ENCODE measurements around the gene GRIN2B. TPM values are rescaled to one million over a fixed set of nuclear protein-coding genes. Genes with fewer than 3 reads are reported as not detected.
A peak's percentile ranks its signal among the peaks of the same experiment; 100 is the strongest.

The GRIN2B gene
- total RNA-seq, 2 donors from 2014 or later = 2.1 to 8.1 TPM

GRCh38 chr12:13964666-13965065 lies 16.7 kb downstream of the GRIN2B start:
- no peak overlapping the region for H3K4me3 Mint-ChIP-seq
- DNase-seq = peak; percentile 79

GRCh38 chr12:13962699-13963098 lies 18.7 kb downstream of the GRIN2B start:
- Histone ChIP-seq H3K27me3 (ENCODE audit: control insufficient read depth, insufficient read depth, low read length, poor library complexity, severe bottlenecking) (peaks cover 6% of the 10 kb centered on the region), H3K36me3 (ENCODE audit: control insufficient read depth, insufficient read depth, low read length) (no peaks in the 10 kb centered on the region), H3K9ac (ENCODE audit: extremely low read depth, low read length, poor library complexity, severe bottlenecking) (no peak overlapping the region), H3K4me1 (ENCODE audit: control insufficient read depth, insufficient read depth, low read length) (no peaks in the 10 kb centered on the region), H3K4me3 (ENCODE audit: low read length) (no peak overlapping the region), H3K27ac (ENCODE audit: low read depth, low read length) (no peak overlapping the region), H3K9me3 (ENCODE audit: control insufficient read depth, low read length) (no peaks in the 10 kb centered on the region)
- Mint-ChIP-seq H3K4me3 (no peak overlapping the region), H3K4me1 (peaks cover 30% of the 10 kb centered on the region), H3K27ac (no peak overlapping the region), H3K27me3 (ENCODE audit: insufficient read depth) (peaks cover 86% of the 10 kb centered on the region), H3K36me3 (ENCODE audit: low read depth) (no peaks in the 10 kb centered on the region), H3K9me3 (no peaks in the 10 kb centered on the region)
- peak; percentile 89 for DNase-seq
- 83 to 89% methylated on average over 4 to 8 of the region's 8 CpGs for WGBS, 2 experiments (ENCODE audit: insufficient coverage in 1 of 2, insufficient read length in 1 of 2)
- TF ChIP-seq, protein P1, sequence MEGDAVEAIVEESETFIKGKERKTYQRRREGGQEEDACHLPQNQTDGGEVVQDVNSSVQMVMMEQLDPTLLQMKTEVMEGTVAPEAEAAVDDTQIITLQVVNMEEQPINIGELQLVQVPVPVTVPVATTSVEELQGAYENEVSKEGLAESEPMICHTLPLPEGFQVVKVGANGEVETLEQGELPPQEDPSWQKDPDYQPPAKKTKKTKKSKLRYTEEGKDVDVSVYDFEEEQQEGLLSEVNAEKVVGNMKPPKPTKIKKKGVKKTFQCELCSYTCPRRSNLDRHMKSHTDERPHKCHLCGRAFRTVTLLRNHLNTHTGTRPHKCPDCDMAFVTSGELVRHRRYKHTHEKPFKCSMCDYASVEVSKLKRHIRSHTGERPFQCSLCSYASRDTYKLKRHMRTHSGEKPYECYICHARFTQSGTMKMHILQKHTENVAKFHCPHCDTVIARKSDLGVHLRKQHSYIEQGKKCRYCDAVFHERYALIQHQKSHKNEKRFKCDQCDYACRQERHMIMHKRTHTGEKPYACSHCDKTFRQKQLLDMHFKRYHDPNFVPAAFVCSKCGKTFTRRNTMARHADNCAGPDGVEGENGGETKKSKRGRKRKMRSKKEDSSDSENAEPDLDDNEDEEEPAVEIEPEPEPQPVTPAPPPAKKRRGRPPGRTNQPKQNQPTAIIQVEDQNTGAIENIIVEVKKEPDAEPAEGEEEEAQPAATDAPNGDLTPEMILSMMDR (conservative IDR thresholded peaks at IDR 0.05) = peak; percentile 98

More at GRCh38 chr12:13964666-13965065, 16.7 kb downstream of the GRIN2B start:
- H3K36me3 Mint-ChIP-seq (ENCODE audit: low read depth) = no peaks in the 10 kb centered on the region
- Histone ChIP-seq H3K9me3 (ENCODE audit: control insufficient read depth, low read length) (no peaks in the 10 kb centered on the region), H3K27me3 (ENCODE audit: control insufficient read depth, insufficient read depth, low read length, poor library complexity, severe bottlenecking) (peaks cover 6% of the 10 kb centered on the region), H3K9ac (ENCODE audit: extremely low read depth, low read length, poor library complexity, severe bottlenecking) (no peak overlapping the region), H3K36me3 (ENCODE audit: control insufficient read depth, insufficient read depth, low read length) (no peaks in the 10 kb centered on the region), H3K27ac (ENCODE audit: low read depth, low read length) (no peak overlapping the region), H3K4me3 (ENCODE audit: low read length) (no peak overlapping the region), H3K4me1 (ENCODE audit: control insufficient read depth, insufficient read depth, low read length) (no peaks in the 10 kb centered on the region)
- H3K9me3 Mint-ChIP-seq = no peaks in the 10 kb centered on the region
- WGBS, 2 experiments (ENCODE audit: insufficient coverage in 1 of 2, insufficient read length in 1 of 2) = 80 to 87% methylated on average over 5 of the region's 5 CpGs
- peaks cover 25% of the 10 kb centered on the region for H3K4me1 Mint-ChIP-seq
- H3K27ac Mint-ChIP-seq = no peak overlapping the region
- TF ChIP-seq, protein P1 (conservative IDR thresholded peaks at IDR 0.05) = no peak
- peaks cover 73% of the 10 kb centered on the region for H3K27me3 Mint-ChIP-seq (ENCODE audit: insufficient read depth)

- H3K27me3 ChIP-seq (ENCODE audit: control insufficient read depth, insufficient read depth, low read length, poor library complexity, severe bottlenecking) = peaks cover 6% of the 10 kb centered on the region
- Mint-ChIP-seq H3K27me3 (ENCODE audit: insufficient read depth) (peaks cover 86% of the 10 kb centered on the region), H3K27ac (no peak overlapping the region), H3K36me3 (ENCODE audit: low read depth) (no peaks in the 10 kb centered on the region), H3K9me3 (no peaks in the 10 kb centered on the region), H3K4me3 (no peak overlapping the region), H3K4me1 (peaks cover 27% of the 10 kb centered on the region)
- H3K4me3 ChIP-seq (ENCODE audit: low read length) = no peak overlapping the region
- H3K27ac ChIP-seq (ENCODE audit: low read depth, low read length) = no peak overlapping the region
- H3K4me1 ChIP-seq (ENCODE audit: control insufficient read depth, insufficient read depth, low read length) = no peaks in the 10 kb centered on the region
- H3K9ac ChIP-seq (ENCODE audit: extremely low read depth, low read length, poor library complexity, severe bottlenecking) = no peak overlapping the region
- TF ChIP-seq, protein P1 (conservative IDR thresholded peaks at IDR 0.05) = no peak
- 93 to 100% methylated on average over 2 to 6 of the region's 6 CpGs for whole genome bisulfite sequencing, 2 experiments (ENCODE audit: insufficient coverage in 1 of 2, insufficient read length in 1 of 2)
- no peaks in the 10 kb centered on the region for H3K9me3 ChIP-seq (ENCODE audit: control insufficient read depth, low read length)
- DNase-seq = no peak
- H3K36me3 ChIP-seq (ENCODE audit: control insufficient read depth, insufficient read depth, low read length) = no peaks in the 10 kb centered on the region
Measured at GRCh38 chr12:13961971-13962370, 19.4 kb downstream of the GRIN2B start.
